ENCODE data around the gene PTGDR2.

Gene PTGDR2

GRCh38 chr11:60855726-60856633, at the start of gene PTGDR2:
Gene PTGDR2 (minus strand): TSS chr11:60855950. CDS start chr11:60853722, 2,228 bp downstream.
- peak; percentile 18 for DNase-seq

- no peak for DNase-seq
Observed at GRCh38 chr11:60905047-60905446, 49.3 kb upstream of the PTGDR2 start.

GRCh38 chr11:60902625-60903024, 46.9 kb upstream of the PTGDR2 start:
- DNase-seq: no peak

GRCh38 chr11:60900673-60901404, 45.1 kb upstream of the PTGDR2 start:
- DNase-seq: no peak

GRCh38 chr11:60899977-60900376, 44.2 kb upstream of the PTGDR2 start:
- DNase-seq: no peak

- peak; percentile 62 for DNase-seq
Observed at GRCh38 chr11:60899046-60899936, 43.5 kb upstream of the PTGDR2 start.

- no peak for DNase-seq
Observed at GRCh38 chr11:60897496-60897895, 41.7 kb upstream of the PTGDR2 start.

- no peak for DNase-seq
Observed at GRCh38 chr11:60895687-60896086, 39.9 kb upstream of the PTGDR2 start.

GRCh38 chr11:60891103-60891741, 35.5 kb upstream of the PTGDR2 start:
- no peak for DNase-seq

- DNase-seq: no peak
Observed at GRCh38 chr11:60890696-60891095, 34.9 kb upstream of the PTGDR2 start.

- no peak for DNase-seq
Observed at GRCh38 chr11:60889869-60890311, 34.1 kb upstream of the PTGDR2 start.

- peak; percentile 44 for DNase-seq
Observed at GRCh38 chr11:60887556-60887955, 31.8 kb upstream of the PTGDR2 start.

- DNase-seq: no peak
Observed at GRCh38 chr11:60880643-60881282, 25.0 kb upstream of the PTGDR2 start.

- no peak for DNase-seq
Observed at GRCh38 chr11:60879971-60880588, 24.3 kb upstream of the PTGDR2 start.

GRCh38 chr11:60879104-60879503, 23.4 kb upstream of the PTGDR2 start:
- DNase-seq: no peak

GRCh38 chr11:60878245-60879101, 22.7 kb upstream of the PTGDR2 start:
- no peak for DNase-seq

GRCh38 chr11:60876168-60876485, 20.4 kb upstream of the PTGDR2 start:
- DNase-seq: no peak

GRCh38 chr11:60875366-60876167, 19.8 kb upstream of the PTGDR2 start:
- no peak for DNase-seq

All from fibroblast of upper back skin (primary cell).